GM12892 (cell line): ENCODE data around the gene NSD1.
A peak's percentile ranks its signal among the peaks of the same experiment; 100 is the strongest.

Experiments
- POLR2A ChIP-seq: IDR thresholded peaks from 2 replicates; pipeline ENCODE4 v1.6.1; 2011; ENCODE audit warnings: low read depth, low read length, control low read depth
- POLR2AphosphoS5 ChIP-seq: IDR thresholded peaks from 2 replicates; pipeline ENCODE4 v1.6.1; 2011; ENCODE audit warnings: low read depth, low read length, control low read depth
- TAF1 ChIP-seq: IDR thresholded peaks from 2 replicates; pipeline ENCODE4 v1.6.1; 2011; ENCODE audit warnings: low read depth, mild to moderate bottlenecking, control low read depth, low read length, borderline replicate concordance

- no peak for TF ChIP-seq TAF1
- peak; percentile 39; the same call in 1 of the 2 replicates for TF ChIP-seq POLR2AphosphoS5
- TF ChIP-seq POLR2A = 0 out of 2 replicates have a peak, but pooled peaks have one; percentile 12
Observed at GRCh38 chr5:177304392-177305119, 171.0 kb downstream of the NSD1 start.
